A673 (cell line): Measurements from ENCODE around the gene ADAMTS14. TPM values are rescaled to one million over a fixed set of nuclear protein-coding genes. Genes with fewer than 3 reads are reported as not detected.

ENCODE experiments used
- BruUV-seq: library from RNA; stranded (reverse); fragments of 400-500 nt; replicated peaks from 2 replicates; lab custom pipeline; 2021; lab: Mats Ljungman, UMichigan
- CTCF ChIA-PET: fragments of 300-600 bp; sonication (Branson Sonifier 250); formaldehyde crosslinking; loops from one replicate; lab custom pipeline; 2022; ENCODE audit warnings: antibody characterized with exemption; lab: Charles Lee
- POLR2A ChIA-PET: fragments of 300-600 bp; sonication (Branson Sonifier 250); formaldehyde crosslinking; loops from one replicate; lab custom pipeline; 2022; ENCODE audit warnings: antibody characterized with exemption; ENCODE audit not compliant: low non-redundant PET; lab: Charles Lee
- DNase-seq: peaks from one replicate; pipeline ENCODE4 v3.0.0-alpha.2; 2015; ENCODE audit warnings: low spot score
- H3K27ac ChIP-seq: fragments of 200-600 bp; sonication (generic); 2 replicates; pipeline ENCODE4 v1.5.1; 2016; ENCODE audit warnings: mixed run types, low read depth, mild to moderate bottlenecking, mixed read lengths, antibody characterized with exemption, low read length; ENCODE audit not compliant: poor library complexity, severe bottlenecking
- H3K27me3 ChIP-seq: fragments of 200-600 bp; sonication (generic); replicated peaks from 2 replicates; pipeline ENCODE4 v1.6.1; 2017; ENCODE audit warnings: mixed run types, low read depth, mild to moderate bottlenecking, mixed read lengths, antibody characterized with exemption, low read length; ENCODE audit not compliant: insufficient read depth, poor library complexity
- H3K36me3 ChIP-seq: fragments of 200-600 bp; sonication (generic); 2 replicates; pipeline ENCODE4 v1.6.1; 2016; ENCODE audit warnings: mixed run types, mild to moderate bottlenecking, mixed read lengths, antibody characterized with exemption, low read length; ENCODE audit not compliant: insufficient read depth, poor library complexity, severe bottlenecking
- H3K4me1 ChIP-seq: fragments of 200-600 bp; sonication (generic); 2 replicates; pipeline ENCODE4 v1.6.1; 2017; ENCODE audit warnings: mixed run types, mild to moderate bottlenecking, mixed read lengths, antibody characterized with exemption, low read length; ENCODE audit not compliant: insufficient read depth, poor library complexity, severe bottlenecking
- H3K4me3 ChIP-seq: fragments of 200-600 bp; sonication (generic); 2 replicates; pipeline ENCODE4 v1.5.1; 2016; ENCODE audit warnings: low read depth, mixed run types, mild to moderate bottlenecking, mixed read lengths, low read length; ENCODE audit not compliant: poor library complexity, severe bottlenecking
- H3K9me3 ChIP-seq: fragments of 200-600 bp; sonication (generic); 2 replicates; pipeline ENCODE4 v1.6.1; 2016; ENCODE audit warnings: mixed run types, low read depth, mild to moderate bottlenecking, mixed read lengths, antibody characterized with exemption, low read length; ENCODE audit not compliant: poor library complexity, severe bottlenecking
- EZH2 ChIP-seq: fragments of 200-600 bp; sonication (generic); IDR thresholded peaks from 2 replicates; pipeline ENCODE4 v1.6.1; 2017; ENCODE audit warnings: borderline replicate concordance, low read depth, mild to moderate bottlenecking, mixed read lengths, antibody characterized with exemption, low read length; ENCODE audit not compliant: poor library complexity, severe bottlenecking
- intact Hi-C: fragments of 100-400 bp; cut with micrococcal nuclease; formaldehyde crosslinking; loops from one replicate; pipeline ENCODE4 v1.10.0; 2022; ENCODE audit not compliant: unreplicated experiment
- total RNA-seq: library from RNA; stranded (reverse); gene quantifications from 2 replicates; pipeline ENCODE4 v1.2.3, GENCODE V29; 2021
- TF ChIP-seq, protein P1 (sequence below): fragments of 300-800, 200-600 bp; sonication (generic); conservative IDR thresholded peaks from 2 replicates; pipeline ENCODE4 v1.5.1; 2017; ENCODE audit warnings: low read depth, mild to moderate bottlenecking, antibody characterized with exemption, low read length, moderate library complexity, mixed read lengths

Gene ADAMTS14
- total RNA-seq, 1 experiment from 2014 or later: 0.21 TPM

GRCh38 chr10:70749756-70750155 is 77.5 kb downstream of the ADAMTS14 start:
- no peaks in the 10 kb centered on the region for H3K27me3 ChIP-seq
- no peak for DNase-seq
- no peak overlapping the region for H3K4me3 ChIP-seq
- no peak for TF ChIP-seq EZH2
- TF ChIP-seq, protein P1, sequence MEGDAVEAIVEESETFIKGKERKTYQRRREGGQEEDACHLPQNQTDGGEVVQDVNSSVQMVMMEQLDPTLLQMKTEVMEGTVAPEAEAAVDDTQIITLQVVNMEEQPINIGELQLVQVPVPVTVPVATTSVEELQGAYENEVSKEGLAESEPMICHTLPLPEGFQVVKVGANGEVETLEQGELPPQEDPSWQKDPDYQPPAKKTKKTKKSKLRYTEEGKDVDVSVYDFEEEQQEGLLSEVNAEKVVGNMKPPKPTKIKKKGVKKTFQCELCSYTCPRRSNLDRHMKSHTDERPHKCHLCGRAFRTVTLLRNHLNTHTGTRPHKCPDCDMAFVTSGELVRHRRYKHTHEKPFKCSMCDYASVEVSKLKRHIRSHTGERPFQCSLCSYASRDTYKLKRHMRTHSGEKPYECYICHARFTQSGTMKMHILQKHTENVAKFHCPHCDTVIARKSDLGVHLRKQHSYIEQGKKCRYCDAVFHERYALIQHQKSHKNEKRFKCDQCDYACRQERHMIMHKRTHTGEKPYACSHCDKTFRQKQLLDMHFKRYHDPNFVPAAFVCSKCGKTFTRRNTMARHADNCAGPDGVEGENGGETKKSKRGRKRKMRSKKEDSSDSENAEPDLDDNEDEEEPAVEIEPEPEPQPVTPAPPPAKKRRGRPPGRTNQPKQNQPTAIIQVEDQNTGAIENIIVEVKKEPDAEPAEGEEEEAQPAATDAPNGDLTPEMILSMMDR: no peak
- no peaks in the 10 kb centered on the region for H3K4me1 ChIP-seq
- intact Hi-C loops: no loop called here
- H3K27ac ChIP-seq: no peak overlapping the region
- H3K36me3 ChIP-seq: no peaks in the 10 kb centered on the region
- no TSS peak for BruUV-seq
- ChIA-PET CTCF (no interaction called here), POLR2A (no interaction called here)
- no peaks in the 10 kb centered on the region for H3K9me3 ChIP-seq

GRCh38 chr10:70750156-70750703 is 77.9 kb downstream of the ADAMTS14 start:
- Histone ChIP-seq H3K27ac (no peak overlapping the region), H3K27me3 (no peaks in the 10 kb centered on the region), H3K4me1 (no peaks in the 10 kb centered on the region), H3K9me3 (no peaks in the 10 kb centered on the region), H3K4me3 (no peak overlapping the region), H3K36me3 (no peaks in the 10 kb centered on the region)
- intact Hi-C loops: no loop called here
- DNase-seq: no peak
- POLR2A ChIA-PET: no interaction called here
- TF ChIP-seq, protein P1: no peak
- TF ChIP-seq EZH2: no peak
- CTCF ChIA-PET: no interaction called here
- BruUV-seq: no TSS peak

GRCh38 chr10:70751356-70751755 is 79.0 kb downstream of the ADAMTS14 start:
- intact Hi-C loops: no loop called here
- ChIA-PET POLR2A (no interaction called here), CTCF (no interaction called here)
- no peaks in the 10 kb centered on the region for H3K36me3 ChIP-seq
- no peak overlapping the region for H3K4me3 ChIP-seq
- no peaks in the 10 kb centered on the region for H3K27me3 ChIP-seq
- no peak overlapping the region for H3K27ac ChIP-seq
- H3K4me1 ChIP-seq: no peaks in the 10 kb centered on the region
- TF ChIP-seq, protein P1: no peak
- TF ChIP-seq EZH2: no peak
- no peak for DNase-seq
- H3K9me3 ChIP-seq: no peaks in the 10 kb centered on the region
- BruUV-seq: no TSS peak
